GM19239 (cell line): ENCODE data around the gene OR8J1.
"Not testable (repeated sequence)": the region's sequence is repeated elsewhere in the genome, so short reads cannot be mapped to it uniquely, and the experiment has no call there.

Experiments used
- DNase-seq: peaks from one replicate; pipeline ENCODE4 v3.0.0; 2011; ENCODE audit warnings: low spot score; ENCODE audit not compliant: insufficient read length
- FAIRE-seq: peaks from 2 replicates; lab custom pipeline; 2011; peaks lifted over from hg19 to GRCh38; lab: Jason Lieb, UNC

Gene OR8J1

GRCh38 chr11:56353991-56354390 lies at the start of gene OR8J1:
TSS of gene OR8J1 (plus strand) at chr11:56354291. CDS start at chr11:56360247, 5,956 bp downstream.
- DNase-seq, result no peak
- FAIRE-seq, result no peak

GRCh38 chr11:56307836-56308235 lies 46.3 kb upstream of the OR8J1 start:
- DNase-seq (no peak), FAIRE-seq (no peak)

GRCh38 chr11:56314844-56315243 lies 39.2 kb upstream of the OR8J1 start, which contains the start of gene OR8K3:
TSS of gene OR8K3 (plus strand) at chr11:56315144. CDS start at chr11:56318307, 3,163 bp downstream.
- FAIRE-seq, result no peak

DNA sequence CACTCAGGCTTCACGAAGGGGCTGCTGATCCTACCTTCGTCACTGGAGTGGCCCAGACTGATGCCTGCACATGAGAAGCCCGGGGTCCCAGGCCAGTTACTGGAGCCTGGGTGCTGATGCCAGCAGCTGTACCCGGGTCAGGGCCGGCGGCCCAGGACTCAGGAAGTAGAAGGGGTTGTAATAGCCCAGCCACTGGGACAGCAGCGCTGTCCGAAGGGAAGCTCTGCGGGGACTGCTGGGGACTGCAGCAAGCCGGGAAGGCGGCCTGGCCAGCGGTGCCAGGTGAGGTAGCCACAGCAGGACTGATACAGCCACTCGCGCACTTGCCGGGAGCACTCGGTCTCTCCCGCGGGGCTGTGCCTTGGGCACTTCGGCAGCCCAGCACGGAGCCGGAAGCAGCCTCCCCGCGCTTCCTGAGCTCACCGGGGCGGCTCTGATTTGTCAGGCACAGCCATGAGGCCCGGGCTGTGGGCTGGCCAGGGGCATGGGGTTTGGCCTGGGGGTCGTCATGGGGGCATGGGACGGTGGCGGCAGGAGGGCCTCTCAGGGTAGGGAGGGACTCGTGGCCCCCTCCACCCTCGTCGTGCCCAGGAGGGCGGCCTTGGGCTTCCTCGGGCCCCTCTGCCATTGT lies 22.1 kb upstream of the OR8J1 start:
- FAIRE-seq (no peak), DNase-seq (no peak)

More at GRCh38 chr11:56314844-56315243, 39.2 kb upstream of the OR8J1 start, which contains the start of gene OR8K3:
- DNase-seq, result no peak

GRCh38 chr11:56333156-56333555 lies 20.9 kb upstream of the OR8J1 start:
- no peak for FAIRE-seq

GRCh38 chr11:56340289-56340688 lies 13.8 kb upstream of the OR8J1 start:
- FAIRE-seq, result no peak

More at GRCh38 chr11:56333156-56333555, 20.9 kb upstream of the OR8J1 start:
- no peak for DNase-seq

GRCh38 chr11:56345739-56346138 lies 8.4 kb upstream of the OR8J1 start, which contains the start of gene OR8K1:
TSS of gene OR8K1 (plus strand) at chr11:56346039. CDS start at chr11:56346039, 0 bp downstream.
- DNase-seq (no peak), FAIRE-seq (no peak)

More at GRCh38 chr11:56340289-56340688, 13.8 kb upstream of the OR8J1 start:
- DNase-seq, result no peak

GRCh38 chr11:56375324-56375723 lies 21.2 kb downstream of the OR8J1 start, which contains the start of gene OR8U1:
TSS of gene OR8U1 (plus strand) at chr11:56375624. CDS start at chr11:56375624, 0 bp downstream.
- DNase-seq (no peak), FAIRE-seq (no peak)

DNA sequence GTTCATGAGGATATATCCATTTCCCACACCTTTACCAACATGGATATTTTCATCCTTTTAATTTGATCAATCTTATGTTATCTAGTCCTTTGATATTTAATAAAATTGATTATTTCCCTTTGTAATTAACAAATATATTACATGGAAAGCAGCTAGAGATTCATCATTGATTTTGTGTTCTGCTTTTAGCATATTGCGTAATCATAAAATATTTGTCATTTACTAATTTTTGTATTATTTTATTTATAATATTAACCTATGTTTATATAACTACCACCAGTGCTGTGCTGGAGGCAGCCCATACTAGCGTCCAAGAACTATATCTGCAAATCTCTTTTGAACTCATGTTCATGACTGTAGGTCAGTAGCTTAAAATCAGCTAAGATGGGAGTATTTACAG lies 26.0 kb downstream of the OR8J1 start:
- FAIRE-seq (no peak), DNase-seq (no peak)

GRCh38 chr11:56394381-56394780 lies 40.3 kb downstream of the OR8J1 start:
- FAIRE-seq (no peak), DNase-seq (no peak)

GRCh38 chr11:56396047-56396446 lies 42.0 kb downstream of the OR8J1 start:
- DNase-seq (no peak), FAIRE-seq (no peak)

DNA sequence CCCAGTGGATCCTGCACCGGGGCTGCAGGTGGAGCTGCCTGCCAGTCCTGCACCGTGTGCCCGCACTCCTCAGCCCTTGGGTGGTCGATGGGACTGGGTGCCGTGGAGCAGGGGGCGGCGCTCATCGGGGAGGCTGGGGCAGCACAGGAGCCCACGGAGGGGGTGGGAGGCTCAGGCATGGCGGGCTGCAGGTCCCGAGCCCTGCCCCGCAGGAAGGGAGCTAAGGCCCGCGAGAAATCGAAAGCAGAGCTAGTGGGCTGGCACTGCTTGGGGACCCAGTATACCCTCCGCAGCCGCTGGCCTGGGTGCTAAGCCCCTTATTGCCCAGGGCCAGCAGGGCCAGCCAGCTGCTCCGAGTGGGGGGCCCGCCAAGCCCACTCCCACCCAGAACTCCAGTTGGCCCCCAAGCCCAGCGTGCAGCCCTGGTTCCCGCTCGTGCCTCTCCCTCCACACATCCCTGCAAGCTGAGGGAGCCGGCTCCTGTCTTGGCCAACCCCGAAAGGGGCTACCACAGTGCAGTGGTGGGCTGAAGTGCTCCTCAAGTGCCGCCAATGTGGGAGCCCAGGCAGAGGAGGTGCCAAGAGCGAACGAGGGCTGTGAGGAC lies 47.9 kb downstream of the OR8J1 start:
- not testable (repeated sequence) for FAIRE-seq, DNase-seq

GRCh38 chr11:56404393-56404792 lies 50.3 kb downstream of the OR8J1 start:
- DNase-seq, result no peak
- no peak for FAIRE-seq

DNA sequence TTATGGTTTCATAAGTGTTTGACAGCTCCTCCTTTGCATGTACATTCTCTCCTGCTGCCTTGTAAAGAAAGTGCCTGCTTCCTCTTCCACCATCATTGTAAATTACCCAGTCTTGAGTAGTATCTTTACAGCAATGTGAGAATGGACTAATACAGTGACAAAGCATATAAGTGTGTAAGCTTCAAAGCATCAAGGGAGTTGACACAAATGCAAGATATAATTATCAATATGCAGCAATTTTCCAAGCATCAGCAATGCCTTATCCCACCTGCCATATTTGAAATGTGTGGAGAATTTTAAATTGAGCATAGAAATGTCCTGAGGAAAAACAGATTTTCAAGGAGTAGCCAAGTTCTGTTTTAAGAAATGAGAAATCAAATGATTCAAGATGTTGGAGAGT lies 56.7 kb downstream of the OR8J1 start:
- FAIRE-seq, result no peak
- no peak for DNase-seq
